ENCODE data around the gene SMAD6. TPM values are rescaled to one million over a fixed set of nuclear protein-coding genes. Genes with fewer than 3 reads are reported as not detected.

SMAD6 gene
- total RNA-seq, 1 donor: 31.8 TPM

DNA sequence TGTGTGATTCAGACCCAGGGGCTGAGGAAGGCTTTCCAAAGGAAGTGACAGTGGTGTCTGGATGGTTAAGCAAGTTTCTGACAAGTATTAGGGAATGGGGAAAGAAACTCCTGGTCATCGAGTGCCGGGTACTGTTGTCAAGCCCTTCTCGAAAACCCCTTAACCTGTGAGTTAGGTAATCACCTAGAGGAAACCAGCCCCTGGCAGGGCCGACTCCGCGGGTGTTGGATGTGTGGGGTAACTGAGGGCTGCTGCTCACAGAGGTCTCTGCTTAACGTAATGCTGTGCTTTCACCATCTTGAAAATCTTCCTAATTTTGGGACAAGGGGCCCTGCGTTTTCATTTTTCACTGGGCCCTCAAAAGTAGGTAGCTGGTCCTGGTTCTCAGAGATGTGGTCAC is 67.0 kb downstream of the SMAD6 start:
- Histone ChIP-seq H3K27me3 (ENCODE audit: insufficient read depth, low read length) (no peaks in the 10 kb centered on the region), H3K36me3 (ENCODE audit: insufficient read depth, low read length) (peaks cover 12% of the 10 kb centered on the region), H3K4me2 (ENCODE audit: insufficient read depth, low read length) (no peak overlapping the region), H2AFZ (ENCODE audit: low read length) (no peak overlapping the region), H3K9me3 (ENCODE audit: low read depth, low read length) (no peaks in the 10 kb centered on the region), H3K4me1 (ENCODE audit: insufficient read depth, low read length) (peaks cover 53% of the 10 kb centered on the region), H3K27ac (ENCODE audit: low read depth, low read length) (no peak overlapping the region), H3K4me3 (ENCODE audit: insufficient read depth, low read length) (no peak overlapping the region), H3K79me2 (ENCODE audit: insufficient read depth, low read length) (peaks cover 90% of the 10 kb centered on the region), H4K20me1 (ENCODE audit: insufficient read depth, low read length) (peaks cover 70% of the 10 kb centered on the region)
- DNase-seq (ENCODE audit: insufficient read length, low spot score, missing footprints): no peak
- no peak for TF ChIP-seq CTCF (IDR thresholded peaks at IDR 0.05; ENCODE audit: extremely low read depth, low read depth, low read length)

- peaks cover 63% of the 10 kb centered on the region for H3K4me1 ChIP-seq (ENCODE audit: insufficient read depth, low read length)
- H3K9me3 ChIP-seq (ENCODE audit: low read depth, low read length): no peaks in the 10 kb centered on the region
- peaks cover 91% of the 10 kb centered on the region for H3K79me2 ChIP-seq (ENCODE audit: insufficient read depth, low read length)
- H3K36me3 ChIP-seq (ENCODE audit: insufficient read depth, low read length): peaks cover 7% of the 10 kb centered on the region
- no peak overlapping the region for H2AFZ ChIP-seq (ENCODE audit: low read length)
- H4K20me1 ChIP-seq (ENCODE audit: insufficient read depth, low read length): peaks cover 65% of the 10 kb centered on the region
- H3K4me2 ChIP-seq (ENCODE audit: insufficient read depth, low read length): no peak overlapping the region
- DNase-seq (ENCODE audit: insufficient read length, low spot score, missing footprints): no peak
- H3K4me3 ChIP-seq (ENCODE audit: insufficient read depth, low read length): no peak overlapping the region
- H3K27me3 ChIP-seq (ENCODE audit: insufficient read depth, low read length): no peaks in the 10 kb centered on the region
- TF ChIP-seq CTCF (IDR thresholded peaks at IDR 0.05; ENCODE audit: extremely low read depth, low read depth, low read length): no peak
- H3K27ac ChIP-seq (ENCODE audit: low read depth, low read length): no peak overlapping the region
Measured at GRCh38 chr15:66770518-66771350, 68.7 kb downstream of the SMAD6 start.

- no peak overlapping the region for H3K4me3 ChIP-seq (ENCODE audit: insufficient read depth, low read length)
- no peak for DNase-seq (ENCODE audit: insufficient read length, low spot score, missing footprints)
- H3K4me2 ChIP-seq (ENCODE audit: insufficient read depth, low read length): no peak overlapping the region
- peaks cover 7% of the 10 kb centered on the region for H3K36me3 ChIP-seq (ENCODE audit: insufficient read depth, low read length)
- H4K20me1 ChIP-seq (ENCODE audit: insufficient read depth, low read length): peaks cover 65% of the 10 kb centered on the region
- H3K27ac ChIP-seq (ENCODE audit: low read depth, low read length): no peak overlapping the region
- peaks cover 91% of the 10 kb centered on the region for H3K79me2 ChIP-seq (ENCODE audit: insufficient read depth, low read length)
- H3K9me3 ChIP-seq (ENCODE audit: low read depth, low read length): no peaks in the 10 kb centered on the region
- H3K27me3 ChIP-seq (ENCODE audit: insufficient read depth, low read length): no peaks in the 10 kb centered on the region
- H3K4me1 ChIP-seq (ENCODE audit: insufficient read depth, low read length): peaks cover 61% of the 10 kb centered on the region
- no peak for TF ChIP-seq CTCF (IDR thresholded peaks at IDR 0.05; ENCODE audit: extremely low read depth, low read depth, low read length)
- H2AFZ ChIP-seq (ENCODE audit: low read length): no peak overlapping the region
Measured at GRCh38 chr15:66771351-66771650, 69.3 kb downstream of the SMAD6 start.

DNA sequence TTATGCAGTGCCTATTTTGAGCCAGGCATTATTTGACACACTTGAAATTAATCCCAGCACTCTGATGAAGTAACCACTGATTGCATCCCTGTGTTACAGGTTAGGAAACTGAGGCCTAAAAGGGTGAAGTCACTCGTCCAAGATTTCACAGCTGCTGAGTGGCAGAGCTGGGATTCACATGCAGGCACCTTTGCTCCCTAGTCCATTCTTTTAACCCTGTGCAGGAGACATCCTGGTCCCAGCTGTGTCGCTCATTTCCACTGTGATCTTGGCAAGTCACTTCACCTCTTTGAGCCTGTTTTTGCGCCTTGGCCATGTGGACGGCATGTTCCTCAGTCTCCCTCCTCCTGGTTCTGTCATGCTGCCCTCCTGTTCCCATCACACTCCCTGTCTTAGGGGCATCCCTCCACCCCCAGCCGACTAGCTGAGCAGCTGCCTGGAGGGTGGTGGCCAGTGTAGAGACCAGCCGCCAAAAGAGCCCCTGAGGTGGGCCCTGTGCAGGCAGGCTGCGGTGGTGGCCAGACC is 70.6 kb downstream of the SMAD6 start:
- Histone ChIP-seq H3K27me3 (ENCODE audit: insufficient read depth, low read length) (no peaks in the 10 kb centered on the region), H3K27ac (ENCODE audit: low read depth, low read length) (peak overlapping the region; percentile 44), H3K36me3 (ENCODE audit: insufficient read depth, low read length) (peaks cover 13% of the 10 kb centered on the region), H2AFZ (ENCODE audit: low read length) (no peak overlapping the region), H3K9me3 (ENCODE audit: low read depth, low read length) (no peaks in the 10 kb centered on the region), H3K4me1 (ENCODE audit: insufficient read depth, low read length) (peaks cover 55% of the 10 kb centered on the region), H3K79me2 (ENCODE audit: insufficient read depth, low read length) (peaks cover 96% of the 10 kb centered on the region), H3K4me2 (ENCODE audit: insufficient read depth, low read length) (no peak overlapping the region), H4K20me1 (ENCODE audit: insufficient read depth, low read length) (peaks cover 58% of the 10 kb centered on the region), H3K4me3 (ENCODE audit: insufficient read depth, low read length) (no peak overlapping the region)
- no peak for DNase-seq (ENCODE audit: insufficient read length, low spot score, missing footprints)
- no peak for TF ChIP-seq CTCF (IDR thresholded peaks at IDR 0.05; ENCODE audit: extremely low read depth, low read depth, low read length)

Data from osteoblast (primary cell).